Measurements from ENCODE around the gene TOMM40. TPM values are rescaled to one million over a fixed set of nuclear protein-coding genes. Genes with fewer than 3 reads are reported as not detected.

Gene TOMM40
- polyA plus RNA-seq (2013, experiment 1 of 2): 123 TPM
- 106 TPM for polyA plus RNA-seq (2013, experiment 2 of 2)

- Histone ChIP-seq H3K9ac (ENCODE audit: low read depth, low read length) (peak within 1 kb of the TSS; percentile 95), H3K4me1 (ENCODE audit: insufficient read depth, low read length) (peaks cover 6% of the 10 kb centered on the region; the same call in 1 of the 2 replicates)
These were observed at the start of gene TOMM40 for GRCh38 chr19:44891016-44891882. TSS of gene TOMM40 (plus strand) at chr19:44891254. CDS start at chr19:44891416, 162 bp downstream.

GRCh38 chr19:44845286-44845611 lies 45.8 kb upstream of the TOMM40 start:
- peak overlapping the region; percentile 57 for H3K9ac ChIP-seq (ENCODE audit: low read depth, low read length)
- peak overlapping the region; percentile 65 for H3K4me3 ChIP-seq (ENCODE audit: low read length)
- H3K27me3 ChIP-seq (ENCODE audit: insufficient read depth, low read length): peaks cover 3% of the 10 kb centered on the region; the same call in 1 of the 2 replicates
- H3K9me3 ChIP-seq (ENCODE audit: insufficient read depth, low read depth, low read length): no peaks in the 10 kb centered on the region
- WGBS: 21% methylated on average over 12 of the region's 12 CpGs
- H3K27ac ChIP-seq (ENCODE audit: low read depth, low read length): no peak overlapping the region; the same call in 1 of the 2 replicates
- no peaks in the 10 kb centered on the region for H3K36me3 ChIP-seq (ENCODE audit: insufficient read depth, low read length)
- peaks cover 12% of the 10 kb centered on the region; the same call in 1 of the 2 replicates for H3K4me1 ChIP-seq (ENCODE audit: insufficient read depth, low read length)

More at GRCh38 chr19:44891016-44891882, at the start of gene TOMM40:
- WGBS: under 1% methylated on average over 81 of the region's 81 CpGs
- Histone ChIP-seq H3K27me3 (ENCODE audit: insufficient read depth, low read length) (no peaks in the 10 kb centered on the region), H3K9me3 (ENCODE audit: insufficient read depth, low read depth, low read length) (no peaks in the 10 kb centered on the region), H3K36me3 (ENCODE audit: insufficient read depth, low read length) (peaks cover 60% of the 10 kb centered on the region), H3K27ac (ENCODE audit: low read depth, low read length) (peak within 1 kb of the TSS; percentile 92), H3K4me3 (ENCODE audit: low read length) (peak within 1 kb of the TSS; percentile 93)

- WGBS: under 1% methylated on average over 67 of the region's 67 CpGs
- H3K4me1 ChIP-seq (ENCODE audit: insufficient read depth, low read length): peaks cover 12% of the 10 kb centered on the region; the same call in 1 of the 2 replicates
- H3K36me3 ChIP-seq (ENCODE audit: insufficient read depth, low read length): no peaks in the 10 kb centered on the region
- H3K27me3 ChIP-seq (ENCODE audit: insufficient read depth, low read length): peaks cover 3% of the 10 kb centered on the region; the same call in 1 of the 2 replicates
- peak within 1 kb of the TSS; percentile 96 for H3K9ac ChIP-seq (ENCODE audit: low read depth, low read length)
- peak within 1 kb of the TSS; percentile 100 for H3K27ac ChIP-seq (ENCODE audit: low read depth, low read length)
- peak within 1 kb of the TSS; percentile 84 for H3K4me3 ChIP-seq (ENCODE audit: low read length)
- no peaks in the 10 kb centered on the region for H3K9me3 ChIP-seq (ENCODE audit: insufficient read depth, low read depth, low read length)
These were observed 45.2 kb upstream of the TOMM40 start, which contains the start of gene NECTIN2 for GRCh38 chr19:44845612-44846454. TSS of gene NECTIN2 (plus strand) at chr19:44846297. CDS start at chr19:44846526, 229 bp downstream.

- peak overlapping the region; percentile 84 for H3K4me3 ChIP-seq (ENCODE audit: low read length)
- no peaks in the 10 kb centered on the region for H3K9me3 ChIP-seq (ENCODE audit: insufficient read depth, low read depth, low read length)
- under 1% methylated on average over 51 of the region's 51 CpGs for WGBS
- peak overlapping the region; percentile 100 for H3K27ac ChIP-seq (ENCODE audit: low read depth, low read length)
- peaks cover 3% of the 10 kb centered on the region; the same call in 1 of the 2 replicates for H3K27me3 ChIP-seq (ENCODE audit: insufficient read depth, low read length)
- 0 out of 2 replicates have a peak, but pooled peaks cover 4% of the 10 kb centered on the region for H3K36me3 ChIP-seq (ENCODE audit: insufficient read depth, low read length)
- H3K9ac ChIP-seq (ENCODE audit: low read depth, low read length): peak overlapping the region; percentile 96
- H3K4me1 ChIP-seq (ENCODE audit: insufficient read depth, low read length): peaks cover 12% of the 10 kb centered on the region; the same call in 1 of the 2 replicates
These were observed 44.5 kb upstream of the TOMM40 start for GRCh38 chr19:44846455-44847143.

GRCh38 chr19:44847144-44848035 lies 43.7 kb upstream of the TOMM40 start:
- peak overlapping the region; percentile 84 for H3K4me3 ChIP-seq (ENCODE audit: low read length)
- peaks cover 12% of the 10 kb centered on the region; the same call in 1 of the 2 replicates for H3K4me1 ChIP-seq (ENCODE audit: insufficient read depth, low read length)

DNA sequence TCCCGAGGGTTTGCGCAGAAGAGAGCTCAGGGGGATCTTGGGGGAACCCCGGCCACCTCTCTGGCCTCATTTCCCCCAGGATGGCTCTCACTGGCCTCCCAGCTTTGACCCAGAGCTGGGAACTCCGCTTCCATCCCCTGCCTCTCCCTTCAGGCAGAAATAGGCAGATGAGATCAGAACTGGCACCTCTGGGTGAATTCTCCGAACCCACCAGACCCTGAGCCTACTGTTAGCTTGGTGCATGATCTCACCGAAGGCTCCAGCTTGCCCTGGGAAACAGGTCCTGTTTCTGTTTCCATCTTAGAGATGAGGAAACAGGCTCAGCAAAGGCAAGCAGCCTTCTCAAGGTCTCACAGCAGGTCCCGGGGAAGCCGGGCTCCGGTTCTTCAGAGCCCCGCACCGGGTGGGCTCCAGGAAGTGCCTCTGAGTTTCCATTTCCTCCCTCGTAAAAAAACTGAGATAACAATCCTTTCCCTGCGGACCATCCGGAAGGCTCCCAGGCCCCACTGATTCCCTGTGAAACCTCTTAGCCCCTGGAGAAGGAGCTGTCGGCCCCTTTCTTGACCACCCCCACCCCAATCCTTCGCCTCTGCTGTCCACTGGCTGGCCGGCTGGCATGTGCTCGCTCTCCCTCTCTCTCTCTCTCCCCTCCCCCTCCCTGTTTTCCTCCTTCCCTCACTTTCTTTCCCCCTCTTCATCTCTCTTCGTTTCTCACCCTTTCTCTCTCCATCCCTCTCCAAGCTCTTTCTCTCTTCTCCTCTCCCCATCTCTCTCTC lies 42.8 kb upstream of the TOMM40 start:
- Histone ChIP-seq H3K27ac (ENCODE audit: low read depth, low read length) (peak overlapping the region; percentile 100), H3K27me3 (ENCODE audit: insufficient read depth, low read length) (peaks cover 3% of the 10 kb centered on the region; the same call in 1 of the 2 replicates), H3K9ac (ENCODE audit: low read depth, low read length) (peak overlapping the region; percentile 96), H3K9me3 (ENCODE audit: insufficient read depth, low read depth, low read length) (no peaks in the 10 kb centered on the region), H3K4me3 (ENCODE audit: low read length) (peak overlapping the region; percentile 84), H3K4me1 (ENCODE audit: insufficient read depth, low read length) (peaks cover 12% of the 10 kb centered on the region; the same call in 1 of the 2 replicates), H3K36me3 (ENCODE audit: insufficient read depth, low read length) (0 out of 2 replicates have a peak, but pooled peaks cover 5% of the 10 kb centered on the region)
- under 1% methylated on average over 19 of the region's 19 CpGs for WGBS

More at GRCh38 chr19:44847144-44848035, 43.7 kb upstream of the TOMM40 start:
- Histone ChIP-seq H3K27ac (ENCODE audit: low read depth, low read length) (peak overlapping the region; percentile 100), H3K9me3 (ENCODE audit: insufficient read depth, low read depth, low read length) (no peaks in the 10 kb centered on the region), H3K9ac (ENCODE audit: low read depth, low read length) (peak overlapping the region; percentile 96), H3K27me3 (ENCODE audit: insufficient read depth, low read length) (peaks cover 3% of the 10 kb centered on the region; the same call in 1 of the 2 replicates), H3K36me3 (ENCODE audit: insufficient read depth, low read length) (0 out of 2 replicates have a peak, but pooled peaks cover 5% of the 10 kb centered on the region)
- WGBS: under 1% methylated on average over 45 of the region's 47 CpGs

DNA sequence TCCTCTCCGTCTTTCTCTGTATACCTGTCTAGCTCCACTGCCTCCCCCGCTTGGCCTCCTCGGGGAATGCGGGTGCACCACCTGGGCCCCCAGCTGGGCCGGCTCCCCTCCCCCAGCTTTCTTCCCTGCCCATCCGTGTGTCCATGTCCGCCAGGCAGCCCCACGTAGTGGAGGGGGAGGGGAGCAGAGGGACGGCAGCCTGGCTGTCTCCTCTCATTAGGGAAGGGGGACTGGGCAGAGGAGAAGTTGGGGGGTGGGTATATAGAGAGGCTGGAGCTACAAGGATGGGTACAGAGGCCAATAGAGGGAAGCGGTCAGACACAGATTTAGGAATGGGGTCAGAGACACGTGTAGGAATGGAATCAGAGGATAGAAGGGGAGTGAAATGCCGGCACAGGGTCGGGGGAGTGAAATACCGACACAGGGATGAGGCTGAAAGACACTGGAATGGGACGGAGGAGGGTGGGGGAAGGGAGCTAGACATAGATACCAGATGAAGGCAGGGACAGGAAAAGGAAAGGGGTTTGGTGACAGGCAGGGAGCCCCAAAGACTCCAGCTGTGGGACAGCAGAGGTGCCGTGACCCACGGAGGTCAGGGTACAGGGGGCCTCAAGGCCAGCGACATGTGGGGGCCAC lies 42.1 kb upstream of the TOMM40 start:
- Histone ChIP-seq H3K9me3 (ENCODE audit: insufficient read depth, low read depth, low read length) (no peaks in the 10 kb centered on the region), H3K4me1 (ENCODE audit: insufficient read depth, low read length) (peaks cover 12% of the 10 kb centered on the region; the same call in 1 of the 2 replicates), H3K27ac (ENCODE audit: low read depth, low read length) (peak overlapping the region; percentile 100), H3K4me3 (ENCODE audit: low read length) (peak overlapping the region; percentile 84), H3K27me3 (ENCODE audit: insufficient read depth, low read length) (peaks cover 3% of the 10 kb centered on the region; the same call in 1 of the 2 replicates), H3K9ac (ENCODE audit: low read depth, low read length) (peak overlapping the region; percentile 96), H3K36me3 (ENCODE audit: insufficient read depth, low read length) (0 out of 2 replicates have a peak, but pooled peaks cover 5% of the 10 kb centered on the region)
- 7% methylated on average over 17 of the region's 18 CpGs for WGBS

GRCh38 chr19:44850641-44851109 lies 40.4 kb upstream of the TOMM40 start:
- Histone ChIP-seq H3K9me3 (ENCODE audit: insufficient read depth, low read depth, low read length) (no peaks in the 10 kb centered on the region), H3K36me3 (ENCODE audit: insufficient read depth, low read length) (peaks cover 10% of the 10 kb centered on the region), H3K4me1 (ENCODE audit: insufficient read depth, low read length) (peaks cover 12% of the 10 kb centered on the region; the same call in 1 of the 2 replicates), H3K4me3 (ENCODE audit: low read length) (no peak overlapping the region), H3K27ac (ENCODE audit: low read depth, low read length) (no peak overlapping the region), H3K27me3 (ENCODE audit: insufficient read depth, low read length) (no peaks in the 10 kb centered on the region), H3K9ac (ENCODE audit: low read depth, low read length) (no peak overlapping the region)
- WGBS: 79% methylated on average over 8 of the region's 8 CpGs

- WGBS: 100% methylated on average over 2 of the region's 2 CpGs
- Histone ChIP-seq H3K27ac (ENCODE audit: low read depth, low read length) (no peak overlapping the region), H3K4me1 (ENCODE audit: insufficient read depth, low read length) (peaks cover 12% of the 10 kb centered on the region), H3K27me3 (ENCODE audit: insufficient read depth, low read length) (no peaks in the 10 kb centered on the region), H3K4me3 (ENCODE audit: low read length) (no peak overlapping the region), H3K36me3 (ENCODE audit: insufficient read depth, low read length) (peaks cover 15% of the 10 kb centered on the region), H3K9me3 (ENCODE audit: insufficient read depth, low read depth, low read length) (no peaks in the 10 kb centered on the region), H3K9ac (ENCODE audit: low read depth, low read length) (no peak overlapping the region)
These were observed 39.6 kb upstream of the TOMM40 start for GRCh38 chr19:44851427-44851826.
